GM18861 (cell line): ENCODE results near the gene AK9.

Experiments used
- ATAC-seq: cut with Tn5 transposase; IDR thresholded peaks from one replicate; pipeline ENCODE4 v1.9.1; 2021; ENCODE audit not compliant: unreplicated experiment

AK9 gene

DNA sequence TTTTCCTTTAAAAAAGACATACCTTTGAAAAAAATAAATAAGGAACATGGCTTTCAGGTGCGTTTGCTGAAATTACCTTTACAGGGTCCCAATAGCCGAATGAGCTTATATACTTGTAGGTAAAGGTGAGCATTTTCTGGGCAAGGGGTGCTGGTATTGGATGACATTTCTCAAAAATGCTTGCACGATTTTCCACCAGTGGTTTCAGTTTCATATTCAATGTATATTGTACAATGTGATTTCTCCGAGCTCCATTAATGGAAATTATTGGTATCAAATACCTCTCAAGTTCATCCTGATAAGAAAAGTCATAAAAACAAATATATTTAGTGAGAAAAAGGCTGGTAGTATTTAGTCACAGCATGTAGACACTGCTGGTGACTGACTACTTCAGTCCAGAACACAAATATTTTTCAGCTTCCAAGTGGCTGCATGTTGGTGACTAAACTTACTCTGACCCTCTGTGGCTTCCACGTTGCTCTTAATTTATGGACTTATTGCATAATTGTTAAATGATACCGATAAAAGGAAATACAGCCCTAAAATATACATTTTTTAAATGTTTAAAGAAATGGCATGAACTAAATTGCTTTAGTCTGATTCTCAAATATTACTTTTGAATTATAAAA, 175.1 kb downstream of the AK9 start:
- no peak for ATAC-seq

- no peak for ATAC-seq
Observed at GRCh38 chr6:109514946-109515345, 176.1 kb downstream of the AK9 start.

DNA sequence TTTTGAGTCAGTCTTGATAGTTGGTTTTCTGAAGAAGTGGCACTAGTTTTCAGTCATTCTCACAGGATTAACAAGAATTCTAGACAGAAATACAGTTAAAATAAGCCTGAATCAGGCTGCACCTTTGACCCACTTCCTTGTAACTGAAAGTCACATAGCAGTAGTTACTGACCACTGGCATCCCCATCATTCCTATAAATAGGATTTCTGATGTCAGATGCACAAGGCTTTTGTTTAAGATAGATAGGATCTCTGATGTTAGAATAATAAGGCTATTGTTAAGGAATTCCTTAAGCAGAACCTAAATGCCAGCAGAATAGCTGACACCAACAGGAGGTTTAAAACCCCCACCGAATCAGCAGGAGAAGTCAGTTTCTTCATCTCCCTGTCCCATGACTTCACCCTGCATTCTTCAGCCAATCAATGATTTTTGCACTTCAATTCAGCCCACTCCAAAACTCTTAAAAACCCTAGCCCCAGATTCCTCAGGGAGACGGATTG, 177.4 kb downstream of the AK9 start:
- no peak for ATAC-seq

- no peak for ATAC-seq
Observed at GRCh38 chr6:109512271-109512817, 178.7 kb downstream of the AK9 start.

- ATAC-seq = no peak
Observed at GRCh38 chr6:109511832-109512231, 179.2 kb downstream of the AK9 start.

DNA sequence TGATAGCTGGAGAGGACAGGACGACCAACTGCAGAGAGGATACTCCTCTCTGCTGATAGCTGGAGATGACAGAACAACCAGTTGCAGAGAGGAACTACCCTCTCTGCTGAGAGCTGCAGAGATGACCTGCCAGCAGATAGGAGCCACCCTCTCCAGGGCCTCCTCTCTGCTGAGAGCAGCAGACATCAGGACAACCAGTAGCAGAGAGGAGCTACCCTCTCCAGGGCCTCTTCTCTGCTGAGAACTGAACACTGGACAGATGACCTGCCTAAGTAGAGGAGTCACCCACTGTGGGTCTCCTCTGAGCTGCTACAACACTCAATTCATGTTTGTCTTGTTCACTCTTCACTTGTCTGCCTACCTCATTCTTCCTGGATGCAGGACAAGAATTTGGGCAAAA, 180.6 kb downstream of the AK9 start:
- ATAC-seq = no peak

- ATAC-seq = no peak
Observed at GRCh38 chr6:109508166-109508860, 182.7 kb downstream of the AK9 start.

DNA sequence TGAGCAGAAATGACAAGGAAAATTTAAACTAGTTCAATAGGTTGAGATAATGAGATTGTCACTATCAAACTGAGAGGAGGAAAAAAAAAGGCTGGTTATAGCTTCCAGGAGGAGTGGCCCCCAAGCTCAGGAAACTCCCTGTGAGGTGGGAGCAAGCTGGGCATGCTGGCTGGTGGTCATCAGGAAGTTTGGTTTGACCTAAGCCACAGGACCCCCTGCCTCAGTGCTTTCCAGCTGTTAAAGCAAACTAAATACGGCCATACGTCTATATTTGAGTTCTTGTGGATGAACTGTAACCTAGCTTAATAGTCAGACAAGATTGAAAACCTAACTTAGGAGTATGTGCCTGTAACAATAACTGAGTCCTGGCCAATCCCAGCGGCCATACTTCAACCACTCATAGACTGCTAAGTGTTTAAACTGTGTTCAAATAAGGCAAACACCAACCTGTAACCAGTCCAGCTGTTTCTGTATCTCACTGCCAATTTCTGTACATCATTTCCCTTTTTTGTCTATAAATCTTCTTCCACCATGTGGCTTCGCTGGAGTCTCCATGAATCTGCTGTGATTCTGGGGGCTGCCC, 183.4 kb downstream of the AK9 start:
- ATAC-seq = no peak

DNA sequence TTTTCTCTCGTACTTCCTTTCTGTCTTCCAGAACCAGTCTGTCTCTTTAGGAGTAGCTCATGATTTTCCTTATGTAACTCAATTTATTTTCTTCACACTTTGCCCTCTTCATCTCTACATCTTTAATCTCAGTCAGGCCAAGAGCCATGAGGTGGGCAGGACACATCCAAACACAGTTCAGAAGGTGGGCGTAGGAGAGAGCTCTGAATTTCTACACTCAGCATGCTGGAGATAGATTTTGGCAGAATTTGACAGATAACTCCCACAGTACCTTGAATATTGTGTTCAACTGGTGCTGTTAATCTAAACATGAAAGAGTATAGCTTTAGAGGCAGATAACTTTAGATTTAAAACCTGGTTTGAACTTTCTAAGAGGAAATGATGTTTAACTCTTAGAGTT, 184.2 kb downstream of the AK9 start:
- no peak for ATAC-seq

DNA sequence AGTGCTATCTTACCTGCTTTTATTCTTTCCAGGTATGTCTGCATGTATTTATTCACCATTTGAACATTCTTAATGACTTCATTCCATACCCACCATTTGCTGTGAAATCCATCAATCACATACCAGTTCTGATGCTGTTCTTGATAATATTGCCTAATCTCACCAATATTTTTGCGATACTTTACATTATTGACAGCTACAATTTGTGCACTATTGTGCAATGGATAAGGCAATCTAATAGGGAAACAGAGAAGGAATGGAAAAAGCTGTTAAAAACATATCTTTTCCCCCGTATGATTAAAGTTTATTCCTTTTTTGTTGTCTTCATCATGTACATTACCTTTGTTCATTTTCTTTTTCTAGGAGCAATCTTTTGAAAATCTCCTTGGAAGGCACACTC, 184.7 kb downstream of the AK9 start:
- ATAC-seq = no peak

DNA sequence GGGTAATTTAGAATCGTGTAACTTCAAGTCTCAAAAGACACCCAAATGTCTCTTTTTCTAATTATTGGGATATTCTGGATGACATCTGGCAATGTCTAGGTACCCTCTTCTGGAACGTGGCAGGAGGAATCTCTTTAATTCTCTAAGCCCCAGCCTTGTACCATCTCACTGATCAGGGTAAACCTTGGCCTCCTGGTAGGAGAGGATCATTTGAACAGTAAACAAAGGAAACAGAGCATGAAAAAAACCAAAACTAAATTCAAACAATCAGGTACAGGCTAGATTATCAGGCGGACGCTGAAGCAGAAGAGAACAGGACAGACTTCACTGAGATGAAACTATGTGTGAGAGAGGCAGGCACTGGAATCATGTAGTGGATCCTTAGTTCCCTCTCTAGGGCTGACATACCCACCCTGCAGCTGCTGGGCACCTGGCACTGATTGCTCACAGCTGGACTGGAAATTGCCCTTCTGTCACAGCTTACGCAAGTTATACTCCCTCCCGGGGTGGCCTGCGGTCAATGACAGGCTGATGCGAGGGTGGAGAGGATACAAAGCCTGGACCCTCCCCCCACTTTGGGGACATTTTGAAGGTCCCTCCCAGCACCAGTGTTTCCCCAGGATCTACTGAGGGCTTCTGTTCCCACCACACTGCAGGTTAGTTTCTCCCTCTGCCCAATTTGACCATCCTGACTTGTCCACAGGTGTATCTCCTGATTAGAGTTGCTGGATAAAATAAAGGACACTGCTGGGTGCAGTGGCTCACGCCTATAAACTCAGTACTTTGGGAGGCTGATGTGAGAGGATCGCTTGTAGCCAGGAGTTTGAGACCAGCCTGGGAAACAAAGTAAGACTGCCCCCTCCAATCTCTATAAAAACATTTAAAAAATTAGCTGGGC, 187.4 kb downstream of the AK9 start:
- no peak for ATAC-seq

- no peak for ATAC-seq
Observed at GRCh38 chr6:109498936-109499335, 192.1 kb downstream of the AK9 start.

DNA sequence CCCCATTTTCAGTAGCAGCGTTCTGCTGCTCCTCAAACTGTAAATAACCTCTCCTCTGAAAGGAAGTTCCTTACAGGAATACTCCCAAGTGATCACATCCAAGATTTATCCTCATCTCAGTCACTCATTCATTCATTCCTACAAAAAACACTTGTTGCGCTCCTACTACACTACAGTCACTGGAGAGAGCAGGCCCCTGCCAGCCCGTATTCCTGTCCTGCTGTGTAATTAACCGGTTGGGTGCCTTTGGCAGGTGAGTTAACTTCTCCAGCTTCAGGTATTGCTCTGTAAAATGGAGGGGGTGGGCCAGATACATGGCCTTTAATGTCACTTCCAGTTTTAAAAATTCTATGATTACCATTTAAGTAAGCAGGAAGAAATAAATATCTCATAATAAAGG, 192.9 kb downstream of the AK9 start:
- ATAC-seq = no peak

DNA sequence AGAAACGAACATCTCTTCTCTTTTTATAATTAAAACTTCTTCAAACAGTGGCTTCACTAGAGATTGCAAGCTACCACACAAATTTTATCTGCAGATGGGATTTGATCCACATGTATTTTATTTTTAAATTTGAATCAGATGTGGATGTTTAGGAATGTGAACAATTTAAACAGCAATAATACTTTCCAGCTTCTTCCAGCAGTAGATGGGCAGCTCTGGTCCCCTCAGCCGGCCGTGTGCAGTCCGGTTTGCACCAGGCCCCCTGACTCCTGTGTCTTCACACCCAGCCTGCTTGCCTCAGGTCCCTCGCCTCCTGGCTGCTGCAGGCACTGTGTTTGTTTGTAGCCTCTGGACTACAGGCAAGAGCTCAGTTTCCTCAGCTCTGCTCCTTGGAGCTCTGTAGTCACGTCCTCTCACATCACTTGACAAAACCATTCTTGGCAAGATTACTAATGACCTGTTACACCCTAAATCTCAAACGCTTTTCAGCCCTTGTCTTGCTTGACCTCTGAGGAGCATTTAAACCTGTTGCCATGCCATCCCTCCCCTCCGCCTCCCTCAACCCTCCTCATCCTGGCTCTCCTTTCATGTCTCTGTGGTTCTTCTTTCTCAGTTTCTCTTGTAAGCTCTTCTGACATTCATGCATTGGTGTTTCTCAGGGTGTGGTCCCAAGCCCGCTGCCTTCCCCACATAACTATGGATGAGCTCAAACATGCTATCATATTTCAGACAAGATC, 194.8 kb downstream of the AK9 start:
- ATAC-seq = no peak

DNA sequence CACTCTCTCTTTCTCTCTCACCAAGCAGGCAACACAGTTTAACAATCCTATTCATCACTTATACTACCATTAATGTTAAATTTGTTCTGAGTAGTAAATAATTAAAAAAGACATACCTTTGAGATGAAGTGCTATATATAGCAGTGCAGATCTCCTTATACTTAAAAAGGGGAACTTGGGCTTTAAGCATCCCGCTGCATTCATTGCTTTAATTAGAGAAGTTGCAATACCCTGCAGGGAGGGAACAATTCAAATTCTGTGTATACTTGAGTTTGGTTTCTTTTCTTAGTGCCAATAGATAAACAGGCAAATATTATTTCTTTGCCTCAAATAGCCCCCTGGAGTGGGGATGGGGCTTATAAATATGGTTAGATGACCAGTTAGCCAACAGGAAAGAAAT, 197.1 kb downstream of the AK9 start:
- no peak for ATAC-seq

- no peak for ATAC-seq
Observed at GRCh38 chr6:109491207-109491938, 199.6 kb downstream of the AK9 start.

DNA sequence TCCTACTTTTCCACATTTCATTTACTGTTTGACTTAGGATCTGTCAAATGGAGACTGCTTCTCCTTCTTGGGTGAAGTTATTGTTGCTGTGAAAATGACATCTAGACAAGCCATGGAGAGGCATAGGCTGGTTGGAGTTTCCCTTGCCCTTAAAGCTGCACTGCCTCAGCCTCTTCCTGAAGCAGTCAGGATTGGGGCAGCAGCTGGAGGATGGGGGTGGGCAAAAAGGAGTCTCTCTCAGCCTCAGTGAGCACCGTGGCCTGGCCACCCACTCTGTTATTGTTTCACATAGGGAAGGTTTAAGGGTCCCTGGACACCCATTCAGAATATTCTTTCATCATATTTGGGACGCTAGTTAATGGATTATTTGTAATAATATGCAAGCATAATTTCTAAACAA, 200.3 kb downstream of the AK9 start:
- ATAC-seq = no peak

- no peak for ATAC-seq
Observed at GRCh38 chr6:109488001-109488400, 203.0 kb downstream of the AK9 start.

DNA sequence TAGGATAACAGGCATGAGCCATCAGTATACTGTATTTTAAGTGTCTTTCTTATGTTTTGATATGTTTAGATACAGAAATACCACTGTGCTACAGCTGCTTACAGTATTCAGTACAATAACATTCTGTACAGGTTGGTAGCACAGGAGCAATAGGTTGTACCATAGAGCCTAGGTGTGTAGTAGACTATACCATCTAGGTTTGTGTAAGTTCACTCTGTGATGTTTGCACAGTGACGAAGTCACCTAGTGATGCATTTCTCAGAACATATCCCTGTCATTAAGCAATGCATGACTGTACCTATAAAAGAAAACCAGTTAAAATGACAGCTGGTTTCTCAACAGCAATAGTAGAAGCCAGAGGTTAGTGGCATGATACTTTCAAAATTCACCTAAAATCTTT, 204.9 kb downstream of the AK9 start:
- ATAC-seq = no peak
